ENCODE results near the gene GART. TPM values are rescaled to one million over a fixed set of nuclear protein-coding genes. Genes with fewer than 3 reads are reported as not detected.

Gene GART
- total and polyA plus RNA-seq, 4 donors: 13.6 to 60.6 (median 41.3) TPM

- 12 to 13% methylated on average over 12 of the region's 12 CpGs for WGBS, 2 donors
- intact Hi-C loops (cut with DNase I): no loop called here
- Histone ChIP-seq H3K9me3 (ENCODE audit: control insufficient read depth, low read length) (no peaks in the 10 kb centered on the region), H3K27ac (ENCODE audit: low read depth in 1 of 2, low read length in 2 of 2) (no peak overlapping the region), H3K36me3 (ENCODE audit: control insufficient read depth in 1 of 2, insufficient read depth in 2 of 2, low read length in 1 of 2) (peaks cover 0 to 4% of the 10 kb centered on the region in 2 donors), H3K27me3 (ENCODE audit: control insufficient read depth in 1 of 2, insufficient read depth in 2 of 2, low read length in 1 of 2) (no peaks in the 10 kb centered on the region), H3K4me1 (ENCODE audit: control insufficient read depth in 1 of 2, insufficient read depth in 2 of 2, low read length in 2 of 2) (no peaks in the 10 kb centered on the region), H3K4me3 (ENCODE audit: low read length in 2 of 2) (peak overlapping the region; percentile 27 to 66)
- DNase-seq (no peak), ATAC-seq (ENCODE audit: low FRiP score) (no peak)
Measured at GRCh38 chr21:33490991-33491372, 50.9 kb downstream of the GART start.

DNA sequence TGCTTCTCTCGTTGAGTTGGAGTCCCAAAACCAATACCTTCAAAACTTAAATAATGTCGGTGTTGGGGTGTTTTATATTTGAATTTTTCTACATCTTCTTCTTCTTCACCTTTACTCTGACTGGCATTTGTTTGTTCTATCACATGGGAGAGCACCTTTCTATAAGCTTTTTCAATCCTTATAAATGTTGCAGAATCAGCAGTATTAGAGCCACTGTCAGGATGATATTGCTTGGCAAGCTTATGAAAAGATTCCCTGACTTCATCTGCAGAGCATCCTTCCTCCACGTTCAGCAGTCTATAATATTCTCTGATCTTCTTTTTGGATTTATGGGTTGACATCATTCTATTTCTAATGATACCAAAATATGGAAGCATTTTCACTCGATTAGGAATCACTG lies 53.0 kb downstream of the GART start:
- no peak overlapping the region for H3K4me3 ChIP-seq (ENCODE audit: low read length in 2 of 2)
- H3K9me3 ChIP-seq (ENCODE audit: control insufficient read depth, low read length): no peaks in the 10 kb centered on the region
- H3K4me1 ChIP-seq (ENCODE audit: control insufficient read depth in 1 of 2, insufficient read depth in 2 of 2, low read length in 2 of 2): no peaks in the 10 kb centered on the region
- H3K36me3 ChIP-seq (ENCODE audit: control insufficient read depth in 1 of 2, insufficient read depth in 2 of 2, low read length in 1 of 2): peaks cover 0 to 4% of the 10 kb centered on the region in 2 donors
- no peak overlapping the region for H3K27ac ChIP-seq (ENCODE audit: low read depth in 1 of 2, low read length in 2 of 2)
- no peak for DNase-seq
- no peak for ATAC-seq (ENCODE audit: low FRiP score)
- WGBS, 2 donors: 95 to 97% methylated on average over 4 of the region's 4 CpGs
- intact Hi-C loops (cut with DNase I): no loop called here
- H3K27me3 ChIP-seq (ENCODE audit: control insufficient read depth in 1 of 2, insufficient read depth in 2 of 2, low read length in 1 of 2): no peaks in the 10 kb centered on the region

DNA sequence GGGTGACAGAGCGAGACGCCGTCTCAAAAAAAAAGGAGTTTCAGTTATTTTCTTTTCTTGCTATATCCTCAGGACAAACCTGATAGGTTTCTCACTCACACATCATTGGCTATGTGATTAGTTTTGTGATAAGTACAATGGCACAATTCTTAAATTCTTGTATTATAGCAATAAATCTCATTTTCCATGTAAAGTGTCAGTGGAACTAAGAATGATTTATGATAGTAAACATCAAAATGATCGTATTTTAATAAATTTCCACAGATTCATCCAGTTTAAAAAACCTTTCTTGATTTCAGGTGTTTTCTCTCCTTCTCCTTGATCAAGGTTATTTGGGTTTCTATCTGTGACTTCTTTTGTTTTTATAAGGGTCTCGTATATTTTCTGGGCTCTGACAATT lies 53.9 kb downstream of the GART start:
- H3K36me3 ChIP-seq (ENCODE audit: control insufficient read depth in 1 of 2, insufficient read depth in 2 of 2, low read length in 1 of 2): peaks cover 0 to 4% of the 10 kb centered on the region in 2 donors
- H3K4me1 ChIP-seq (ENCODE audit: control insufficient read depth in 1 of 2, insufficient read depth in 2 of 2, low read length in 2 of 2): no peaks in the 10 kb centered on the region
- H3K27ac ChIP-seq (ENCODE audit: low read depth in 1 of 2, low read length in 2 of 2): no peak overlapping the region
- 89 to 95% methylated on average over 5 of the region's 5 CpGs for WGBS, 2 donors
- H3K9me3 ChIP-seq (ENCODE audit: control insufficient read depth, low read length): no peaks in the 10 kb centered on the region
- ATAC-seq (ENCODE audit: low FRiP score) (no peak), DNase-seq (no peak)
- intact Hi-C loops (cut with DNase I): no loop called here
- no peaks in the 10 kb centered on the region for H3K27me3 ChIP-seq (ENCODE audit: control insufficient read depth in 1 of 2, insufficient read depth in 2 of 2, low read length in 1 of 2)
- H3K4me3 ChIP-seq (ENCODE audit: low read length in 2 of 2): no peak overlapping the region

DNA sequence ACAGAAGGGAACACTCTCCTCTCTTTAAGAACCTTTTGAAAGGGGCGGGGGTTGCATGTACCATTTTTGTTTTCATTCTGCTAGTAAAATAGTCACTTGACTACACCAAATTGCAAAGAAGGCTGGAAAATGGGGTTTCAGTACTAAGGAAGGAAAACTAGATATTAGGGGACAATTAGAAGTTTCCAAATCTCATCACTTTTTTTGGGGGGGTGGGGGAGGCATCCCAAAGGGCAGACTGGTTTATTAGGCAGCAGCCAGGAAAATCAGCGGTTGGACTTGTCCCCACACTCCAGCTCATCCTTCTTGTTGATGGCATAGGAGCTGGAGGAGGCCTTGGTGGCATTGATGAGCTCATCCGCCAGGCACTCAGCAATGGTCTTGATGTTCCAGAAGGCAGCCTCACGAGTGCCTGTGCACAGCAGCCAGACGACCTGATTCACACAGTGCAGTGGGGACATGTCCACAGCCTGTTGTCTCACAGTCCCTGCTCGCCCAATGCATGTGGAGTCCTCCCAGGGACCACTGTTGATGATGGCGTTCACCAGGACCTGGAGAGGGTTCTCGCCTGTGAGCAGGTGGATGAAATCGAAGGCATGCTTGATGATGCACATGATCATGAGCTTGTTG lies 60.5 kb downstream of the GART start:
- no peak overlapping the region for H3K27ac ChIP-seq (ENCODE audit: low read depth in 1 of 2, low read length in 2 of 2)
- H3K36me3 ChIP-seq (ENCODE audit: control insufficient read depth in 1 of 2, insufficient read depth in 2 of 2, low read length in 1 of 2): no peaks in the 10 kb centered on the region
- ATAC-seq (ENCODE audit: low FRiP score) (no peak), DNase-seq (no peak)
- H3K9me3 ChIP-seq (ENCODE audit: control insufficient read depth, low read length): no peaks in the 10 kb centered on the region
- H3K27me3 ChIP-seq (ENCODE audit: control insufficient read depth in 1 of 2, insufficient read depth in 2 of 2, low read length in 1 of 2): no peaks in the 10 kb centered on the region
- intact Hi-C loops (cut with DNase I): no loop called here
- 87 to 88% methylated on average over 9 of the region's 9 CpGs for WGBS, 2 donors
- no peak overlapping the region for H3K4me3 ChIP-seq (ENCODE audit: low read length in 2 of 2)
- H3K4me1 ChIP-seq (ENCODE audit: control insufficient read depth in 1 of 2, insufficient read depth in 2 of 2, low read length in 2 of 2): no peaks in the 10 kb centered on the region

DNA sequence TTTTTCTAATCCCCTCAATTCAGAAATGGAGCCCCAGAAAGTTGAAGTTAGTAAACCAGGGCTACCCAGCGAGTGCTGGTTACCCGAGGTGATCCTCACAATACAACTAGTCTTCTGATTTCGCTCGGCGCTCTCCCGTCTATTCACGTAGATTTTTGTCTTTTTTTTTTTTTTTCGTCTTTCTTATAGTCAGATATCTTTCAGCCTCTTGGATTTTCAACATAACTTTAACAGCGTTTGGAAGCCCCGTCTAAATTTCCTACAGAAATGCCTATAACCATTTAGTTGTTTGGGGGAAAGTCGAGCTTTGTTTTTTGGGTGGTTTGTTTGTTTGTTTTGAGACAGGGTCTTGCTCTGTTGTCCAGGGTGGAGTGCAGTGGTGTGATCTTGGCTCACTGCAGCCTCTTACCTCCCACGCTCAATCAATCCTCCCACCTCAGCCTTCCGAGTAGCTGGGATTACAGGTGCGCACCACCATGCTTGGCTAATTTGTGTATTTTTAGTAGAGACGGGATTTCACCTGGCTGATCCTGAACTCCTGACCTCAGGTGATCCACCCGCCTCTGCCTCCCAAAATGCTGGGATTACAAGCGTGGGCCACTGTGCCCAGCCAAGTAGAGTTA lies 61.3 kb downstream of the GART start:
- H3K36me3 ChIP-seq (ENCODE audit: control insufficient read depth in 1 of 2, insufficient read depth in 2 of 2, low read length in 1 of 2): no peaks in the 10 kb centered on the region
- H3K27ac ChIP-seq (ENCODE audit: low read depth in 1 of 2, low read length in 2 of 2): peak overlapping the region; percentile 31 to 76
- 30% methylated on average over 17 of the region's 17 CpGs for WGBS, 2 donors
- intact Hi-C loops (cut with DNase I): no loop called here
- no peaks in the 10 kb centered on the region for H3K27me3 ChIP-seq (ENCODE audit: control insufficient read depth in 1 of 2, insufficient read depth in 2 of 2, low read length in 1 of 2)
- H3K4me1 ChIP-seq (ENCODE audit: control insufficient read depth in 1 of 2, insufficient read depth in 2 of 2, low read length in 2 of 2): no peaks in the 10 kb centered on the region
- H3K9me3 ChIP-seq (ENCODE audit: control insufficient read depth, low read length): no peaks in the 10 kb centered on the region
- ATAC-seq (ENCODE audit: low FRiP score): no peak
- no peak for DNase-seq
- H3K4me3 ChIP-seq (ENCODE audit: low read length in 2 of 2): peak overlapping the region; percentile 58 to 65

GRCh38 chr21:33479679-33480480 lies 62.0 kb downstream of the GART start, which contains the start of gene TMEM50B:
TMEM50B (minus strand) TSS chr21:33479974; CDS start chr21:33468885, 11,089 bp downstream.
- peak within 1 kb of the TSS; percentile 87 to 91 for H3K4me3 ChIP-seq (ENCODE audit: low read length in 2 of 2)
- H3K4me1 ChIP-seq (ENCODE audit: control insufficient read depth in 1 of 2, insufficient read depth in 2 of 2, low read length in 2 of 2): no peaks in the 10 kb centered on the region
- H3K9me3 ChIP-seq (ENCODE audit: control insufficient read depth, low read length): no peaks in the 10 kb centered on the region
- peak; percentile 97 to 99 for DNase-seq
- no peaks in the 10 kb centered on the region for H3K27me3 ChIP-seq (ENCODE audit: control insufficient read depth in 1 of 2, insufficient read depth in 2 of 2, low read length in 1 of 2)
- 0% methylated on average over 75 to 93 of the region's 93 CpGs for WGBS, 2 donors
- intact Hi-C loops (cut with DNase I): no loop called here
- peak; percentile 99 for ATAC-seq (ENCODE audit: low FRiP score)
- H3K36me3 ChIP-seq (ENCODE audit: control insufficient read depth in 1 of 2, insufficient read depth in 2 of 2, low read length in 1 of 2): no peaks in the 10 kb centered on the region
- H3K27ac ChIP-seq (ENCODE audit: low read depth in 1 of 2, low read length in 2 of 2): peak within 1 kb of the TSS; percentile 91 to 95

DNA sequence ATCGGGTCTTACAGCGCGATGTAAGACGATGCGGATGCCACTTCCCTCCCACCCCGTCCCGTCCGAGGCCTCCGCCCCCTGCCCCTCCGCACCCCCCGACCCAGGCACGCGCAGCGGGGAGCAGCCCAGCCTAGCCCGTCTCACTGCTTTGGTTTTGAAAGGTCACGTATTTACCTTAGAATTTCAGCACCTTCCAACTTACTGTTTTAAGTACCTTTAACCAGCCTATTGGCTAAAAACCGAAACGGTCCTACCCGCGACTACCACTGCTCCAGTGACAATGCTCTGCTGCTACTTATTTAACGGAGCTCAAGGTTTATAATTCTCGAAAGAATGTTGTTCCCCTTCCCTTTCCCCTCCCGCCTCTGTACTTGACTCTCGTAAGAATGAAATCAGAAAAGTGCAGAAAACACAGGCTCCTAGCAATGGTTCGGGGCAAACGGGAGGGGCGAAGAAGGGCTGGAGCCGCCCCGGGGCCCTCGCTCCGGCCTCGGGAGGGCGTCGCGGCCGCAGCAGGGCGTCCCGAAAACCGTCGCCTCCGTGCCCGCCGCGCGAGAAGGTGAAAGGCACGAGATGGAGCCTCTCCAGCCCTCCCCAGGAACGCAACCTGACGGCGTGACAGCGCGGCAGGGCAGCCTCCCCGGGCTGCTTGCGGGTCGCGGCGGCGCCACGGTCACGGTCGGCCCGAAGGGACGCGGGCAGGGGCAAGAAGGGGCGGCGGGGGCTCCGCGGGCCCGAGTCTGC lies 62.8 kb downstream of the GART start:
- Histone ChIP-seq H3K36me3 (ENCODE audit: control insufficient read depth in 1 of 2, insufficient read depth in 2 of 2, low read length in 1 of 2) (no peaks in the 10 kb centered on the region), H3K27me3 (ENCODE audit: control insufficient read depth in 1 of 2, insufficient read depth in 2 of 2, low read length in 1 of 2) (no peaks in the 10 kb centered on the region), H3K27ac (ENCODE audit: low read depth in 1 of 2, low read length in 2 of 2) (peak overlapping the region; percentile 91 to 95), H3K4me3 (ENCODE audit: low read length in 2 of 2) (peak overlapping the region; percentile 87 to 91), H3K4me1 (ENCODE audit: control insufficient read depth in 1 of 2, insufficient read depth in 2 of 2, low read length in 2 of 2) (no peaks in the 10 kb centered on the region), H3K9me3 (ENCODE audit: control insufficient read depth, low read length) (no peaks in the 10 kb centered on the region)
- intact Hi-C loops (cut with DNase I): no loop called here
- DNase-seq: peak in 1 of 2 donors; percentile 56
- ATAC-seq (ENCODE audit: low FRiP score): peak; percentile 31
- WGBS, 2 donors: 1% methylated on average over 58 to 68 of the region's 68 CpGs

DNA sequence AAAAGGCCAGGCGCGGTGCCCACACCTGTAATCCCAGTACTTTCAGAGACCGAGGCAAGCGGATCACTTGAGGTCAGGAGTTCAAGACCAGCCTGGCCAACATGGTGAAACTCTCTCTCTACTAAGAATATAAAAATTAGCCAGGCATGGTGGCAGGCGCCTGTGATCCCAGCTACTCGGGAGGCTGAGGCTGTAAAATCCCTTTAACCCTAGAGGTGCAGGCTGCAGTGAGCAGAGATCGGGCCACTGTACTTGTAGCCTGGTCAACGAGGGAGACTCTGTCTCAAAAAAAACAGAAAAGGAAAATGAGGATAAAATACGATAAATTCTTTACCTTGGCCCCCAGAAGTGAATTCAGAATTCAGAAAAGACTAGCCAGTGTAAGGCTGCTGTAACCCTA lies 63.7 kb downstream of the GART start:
- peak overlapping the region; percentile 87 to 91 for H3K4me3 ChIP-seq (ENCODE audit: low read length in 2 of 2)
- H3K36me3 ChIP-seq (ENCODE audit: control insufficient read depth in 1 of 2, insufficient read depth in 2 of 2, low read length in 1 of 2): no peaks in the 10 kb centered on the region
- WGBS, 2 donors: 60 to 61% methylated on average over 9 of the region's 9 CpGs
- no peaks in the 10 kb centered on the region for H3K27me3 ChIP-seq (ENCODE audit: control insufficient read depth in 1 of 2, insufficient read depth in 2 of 2, low read length in 1 of 2)
- no peak for DNase-seq
- no peak overlapping the region for H3K27ac ChIP-seq (ENCODE audit: low read depth in 1 of 2, low read length in 2 of 2)
- no peaks in the 10 kb centered on the region for H3K9me3 ChIP-seq (ENCODE audit: control insufficient read depth, low read length)
- ATAC-seq (ENCODE audit: low FRiP score): no peak
- intact Hi-C loops (cut with DNase I): no loop called here
- H3K4me1 ChIP-seq (ENCODE audit: control insufficient read depth in 1 of 2, insufficient read depth in 2 of 2, low read length in 2 of 2): no peaks in the 10 kb centered on the region

Data from aorta (tissue), 5 donors.